ENCODE results near the gene LELP1.

Gene LELP1

DNA sequence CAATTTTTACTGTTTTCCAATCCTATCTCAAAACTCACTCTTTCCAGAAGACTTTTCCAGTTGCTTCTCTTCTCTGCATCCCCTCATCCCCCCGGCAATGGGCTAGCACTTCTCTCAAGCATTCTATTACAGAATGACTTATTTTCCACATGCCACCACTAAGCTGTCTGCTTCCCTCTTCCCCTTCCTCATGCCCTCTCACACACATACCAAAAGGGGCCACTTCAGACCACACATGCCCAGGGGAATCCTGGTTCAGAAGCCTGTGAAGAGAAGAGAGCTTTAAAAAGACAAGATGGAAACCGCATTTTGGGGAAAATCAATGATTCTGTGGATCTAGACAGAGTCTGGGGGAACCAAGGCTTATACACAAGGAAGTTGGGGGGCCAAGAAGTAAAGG is 47.9 kb downstream of the LELP1 start:
- TF ChIP-seq EZH2phosphoT487 (IDR thresholded peaks at IDR 0.05; ENCODE audit: borderline replicate concordance), result no peak
- TF ChIP-seq, protein P1, sequence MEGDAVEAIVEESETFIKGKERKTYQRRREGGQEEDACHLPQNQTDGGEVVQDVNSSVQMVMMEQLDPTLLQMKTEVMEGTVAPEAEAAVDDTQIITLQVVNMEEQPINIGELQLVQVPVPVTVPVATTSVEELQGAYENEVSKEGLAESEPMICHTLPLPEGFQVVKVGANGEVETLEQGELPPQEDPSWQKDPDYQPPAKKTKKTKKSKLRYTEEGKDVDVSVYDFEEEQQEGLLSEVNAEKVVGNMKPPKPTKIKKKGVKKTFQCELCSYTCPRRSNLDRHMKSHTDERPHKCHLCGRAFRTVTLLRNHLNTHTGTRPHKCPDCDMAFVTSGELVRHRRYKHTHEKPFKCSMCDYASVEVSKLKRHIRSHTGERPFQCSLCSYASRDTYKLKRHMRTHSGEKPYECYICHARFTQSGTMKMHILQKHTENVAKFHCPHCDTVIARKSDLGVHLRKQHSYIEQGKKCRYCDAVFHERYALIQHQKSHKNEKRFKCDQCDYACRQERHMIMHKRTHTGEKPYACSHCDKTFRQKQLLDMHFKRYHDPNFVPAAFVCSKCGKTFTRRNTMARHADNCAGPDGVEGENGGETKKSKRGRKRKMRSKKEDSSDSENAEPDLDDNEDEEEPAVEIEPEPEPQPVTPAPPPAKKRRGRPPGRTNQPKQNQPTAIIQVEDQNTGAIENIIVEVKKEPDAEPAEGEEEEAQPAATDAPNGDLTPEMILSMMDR (conservative IDR thresholded peaks at IDR 0.05; ENCODE audit: low read length), result no peak
- no peaks in the 10 kb centered on the region for H3K9me2 ChIP-seq (replicated peaks; ENCODE audit: low read depth, low read length)
- no peaks in the 10 kb centered on the region for H3K79me2 ChIP-seq (ENCODE audit: insufficient read depth, low read length)
- H3K4me3 ChIP-seq (ENCODE audit: low read length, poor library complexity, severe bottlenecking), result no peak overlapping the region
- peaks cover 6% of the 10 kb centered on the region for H3K4me1 ChIP-seq (ENCODE audit: insufficient read depth, low read length, poor library complexity, severe bottlenecking)
- H3K9ac ChIP-seq (ENCODE audit: low read depth, low read length, poor library complexity, severe bottlenecking), result no peak overlapping the region
- no peak overlapping the region for H2AFZ ChIP-seq (ENCODE audit: low read length)
- H3K27me3 ChIP-seq (ENCODE audit: insufficient read depth, low read length, poor library complexity, severe bottlenecking), result no peaks in the 10 kb centered on the region
- no peaks in the 10 kb centered on the region for H3K36me3 ChIP-seq (ENCODE audit: insufficient read depth, low read length)
- no peaks in the 10 kb centered on the region for H3F3A ChIP-seq (ENCODE audit: low read depth)
- H3K9me3 ChIP-seq (ENCODE audit: insufficient read depth, low read depth, low read length), result no peaks in the 10 kb centered on the region
- no peaks in the 10 kb centered on the region for H4K20me1 ChIP-seq (ENCODE audit: insufficient read depth, low read length, poor library complexity, severe bottlenecking)
- no peak overlapping the region for H3K4me2 ChIP-seq (ENCODE audit: low read depth, low read length, poor library complexity, severe bottlenecking)

DNA sequence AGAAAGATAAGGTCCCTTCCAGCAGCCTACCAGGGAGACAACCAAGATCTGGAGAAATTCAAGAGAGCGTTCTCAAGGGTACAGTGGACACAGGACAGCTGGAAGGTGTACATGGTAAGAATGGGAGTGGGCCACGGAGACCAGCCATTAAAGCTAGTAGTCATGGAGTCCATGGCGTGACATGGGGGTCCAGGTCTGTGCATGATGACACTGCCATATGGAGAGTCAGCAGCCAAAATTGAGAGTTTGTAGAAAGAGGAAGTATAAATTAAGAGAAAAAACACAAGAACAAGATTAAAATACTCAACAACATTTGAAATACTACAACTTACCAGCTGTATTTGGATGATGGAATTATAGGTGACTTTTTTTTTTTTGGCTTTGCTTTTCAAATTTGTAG is 48.3 kb downstream of the LELP1 start:
- H4K20me1 ChIP-seq (ENCODE audit: insufficient read depth, low read length, poor library complexity, severe bottlenecking), result no peaks in the 10 kb centered on the region
- no peaks in the 10 kb centered on the region for H3K9me2 ChIP-seq (replicated peaks; ENCODE audit: low read depth, low read length)
- no peaks in the 10 kb centered on the region for H3K79me2 ChIP-seq (ENCODE audit: insufficient read depth, low read length)
- no peaks in the 10 kb centered on the region for H3K9me3 ChIP-seq (ENCODE audit: insufficient read depth, low read depth, low read length)
- no peak overlapping the region for H3K4me2 ChIP-seq (ENCODE audit: low read depth, low read length, poor library complexity, severe bottlenecking)
- TF ChIP-seq, protein P1 (conservative IDR thresholded peaks at IDR 0.05; ENCODE audit: low read length), result no peak
- no peak for TF ChIP-seq EZH2phosphoT487 (IDR thresholded peaks at IDR 0.05; ENCODE audit: borderline replicate concordance)
- no peak overlapping the region for H3K4me3 ChIP-seq (ENCODE audit: low read length, poor library complexity, severe bottlenecking)
- no peak overlapping the region for H2AFZ ChIP-seq (ENCODE audit: low read length)
- no peaks in the 10 kb centered on the region for H3K36me3 ChIP-seq (ENCODE audit: insufficient read depth, low read length)
- peaks cover 6% of the 10 kb centered on the region for H3K4me1 ChIP-seq (ENCODE audit: insufficient read depth, low read length, poor library complexity, severe bottlenecking)
- H3F3A ChIP-seq (ENCODE audit: low read depth), result no peaks in the 10 kb centered on the region
- H3K9ac ChIP-seq (ENCODE audit: low read depth, low read length, poor library complexity, severe bottlenecking), result no peak overlapping the region
- H3K27me3 ChIP-seq (ENCODE audit: insufficient read depth, low read length, poor library complexity, severe bottlenecking), result no peaks in the 10 kb centered on the region

DNA sequence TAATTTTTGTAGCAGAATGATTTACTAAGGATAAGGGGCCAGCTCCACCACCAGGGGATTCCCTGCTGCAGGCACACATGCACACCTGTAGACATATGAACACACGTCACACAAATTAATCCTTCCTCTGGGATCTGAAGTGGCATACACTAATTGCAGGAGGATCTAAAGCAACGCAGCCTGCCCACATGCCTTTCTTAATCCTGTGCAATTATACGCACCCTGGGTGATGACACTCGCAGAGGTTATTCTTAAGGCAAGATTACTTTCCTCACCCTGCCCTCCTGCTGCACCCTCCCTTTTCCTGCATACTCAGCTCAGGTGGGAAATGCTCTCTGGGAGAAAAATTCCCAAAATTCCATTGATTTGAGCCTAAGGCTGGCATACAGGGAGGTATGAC is 48.8 kb downstream of the LELP1 start:
- H3K4me2 ChIP-seq (ENCODE audit: low read depth, low read length, poor library complexity, severe bottlenecking), result no peak overlapping the region
- H3K36me3 ChIP-seq (ENCODE audit: insufficient read depth, low read length), result no peaks in the 10 kb centered on the region
- no peaks in the 10 kb centered on the region for H3K27me3 ChIP-seq (ENCODE audit: insufficient read depth, low read length, poor library complexity, severe bottlenecking)
- H3K9me3 ChIP-seq (ENCODE audit: insufficient read depth, low read depth, low read length), result no peaks in the 10 kb centered on the region
- H3K4me1 ChIP-seq (ENCODE audit: insufficient read depth, low read length, poor library complexity, severe bottlenecking), result peaks cover 6% of the 10 kb centered on the region
- no peak overlapping the region for H3K9ac ChIP-seq (ENCODE audit: low read depth, low read length, poor library complexity, severe bottlenecking)
- no peaks in the 10 kb centered on the region for H3K9me2 ChIP-seq (replicated peaks; ENCODE audit: low read depth, low read length)
- no peak overlapping the region for H2AFZ ChIP-seq (ENCODE audit: low read length)
- no peaks in the 10 kb centered on the region for H3F3A ChIP-seq (ENCODE audit: low read depth)
- TF ChIP-seq EZH2phosphoT487 (IDR thresholded peaks at IDR 0.05; ENCODE audit: borderline replicate concordance), result no peak
- TF ChIP-seq, protein P1 (conservative IDR thresholded peaks at IDR 0.05; ENCODE audit: low read length), result no peak
- no peak overlapping the region for H3K4me3 ChIP-seq (ENCODE audit: low read length, poor library complexity, severe bottlenecking)
- no peaks in the 10 kb centered on the region for H4K20me1 ChIP-seq (ENCODE audit: insufficient read depth, low read length, poor library complexity, severe bottlenecking)
- H3K79me2 ChIP-seq (ENCODE audit: insufficient read depth, low read length), result no peaks in the 10 kb centered on the region

All from Loucy (cell line).